Panc1 (cell line): ENCODE results near the gene SRSF1. TPM values are rescaled to one million over a fixed set of nuclear protein-coding genes. Genes with fewer than 3 reads are reported as not detected.

Source experiments
- ATAC-seq: fragments of 200-7000 bp; cut with Tn5 transposase; 2 replicates; pipeline ENCODE4 v1.9.1; 2020; ENCODE audit warnings: mild to moderate bottlenecking, moderate library complexity
- BruUV-seq: library from RNA; stranded (reverse); fragments of 400-500 nt; replicated peaks from 2 replicates; lab custom pipeline; 2021; lab: Mats Ljungman, UMichigan
- CTCF ChIA-PET: fragments of 300-600 bp; sonication (Branson Sonifier 250); formaldehyde crosslinking; loops from one replicate; lab custom pipeline; 2022; ENCODE audit warnings: antibody characterized with exemption; lab: Charles Lee
- POLR2A ChIA-PET: fragments of 300-600 bp; sonication (Branson Sonifier 250); formaldehyde crosslinking; loops from one replicate; lab custom pipeline; 2022; ENCODE audit warnings: antibody characterized with exemption; lab: Charles Lee
- DNase-seq: peaks from one replicate; pipeline ENCODE4 v3.0.0-alpha.2; 2010; ENCODE audit warnings: low read depth, low spot score
- H3K27ac ChIP-seq: 2 replicates; pipeline ENCODE4 v1.5.1; 2011; ENCODE audit warnings: mild to moderate bottlenecking, low read length, inconsistent platforms
- H3K27me3 ChIP-seq: fragments of 200-500 bp; sonication (Bioruptor generic); 2 replicates; pipeline ENCODE4 v1.6.0; 2014; ENCODE audit warnings: low read length, inconsistent platforms; ENCODE audit not compliant: control insufficient read depth, insufficient read depth
- H3K36me3 ChIP-seq: fragments of 200-500 bp; sonication (Bioruptor generic); 2 replicates; pipeline ENCODE4 v1.5.1; 2014; ENCODE audit warnings: inconsistent platforms, mild to moderate bottlenecking, low read length, moderate library complexity; ENCODE audit not compliant: control insufficient read depth, insufficient read depth
- H3K4me1 ChIP-seq: 2 replicates; pipeline ENCODE4 v1.5.1; 2011; ENCODE audit warnings: inconsistent platforms, mild to moderate bottlenecking, low read length, moderate library complexity; ENCODE audit not compliant: control insufficient read depth, insufficient read depth
- H3K4me3 ChIP-seq, 2 experiments: 2 replicates each; pipeline ENCODE4 v1.5.1; 2011 to 2012; ENCODE audit warnings: low read depth in 2 of 2, low read length in 2 of 2, mild to moderate bottlenecking in 2 of 2, inconsistent platforms in 1 of 2, moderate library complexity in 1 of 2
- H3K9me3 ChIP-seq: fragments of 200-500 bp; sonication (Bioruptor generic); 2 replicates; pipeline ENCODE4 v1.5.1; 2014; ENCODE audit warnings: low read depth, mild to moderate bottlenecking, inconsistent platforms, low read length, moderate library complexity; ENCODE audit not compliant: control insufficient read depth, insufficient read depth
- POLR2AphosphoS5 ChIP-seq: IDR thresholded peaks from 2 replicates; pipeline ENCODE4 v1.6.1; 2012; ENCODE audit warnings: mild to moderate bottlenecking, low read depth, low read length, moderate library complexity
- SIN3A ChIP-seq: IDR thresholded peaks from 2 replicates; pipeline ENCODE4 v1.6.1; 2012; ENCODE audit warnings: low read depth, mild to moderate bottlenecking, low read length, moderate library complexity, borderline replicate concordance; ENCODE audit not compliant: insufficient read depth
- TCF7L2 ChIP-seq: IDR thresholded peaks from 2 replicates; pipeline ENCODE4 v1.6.1; 2011; ENCODE audit warnings: mild to moderate bottlenecking, low read depth, low read length, inconsistent platforms
- in situ Hi-C: cut with HindIII; loops from 2 replicates; pipeline ENCODE4 v1.10.0; 2016; ENCODE audit warnings: low sequenced_read_pairs, low pct_unique_long_range_greater_than_20kb
- intact Hi-C: fragments of 100-400 bp; cut with micrococcal nuclease; formaldehyde crosslinking; loops from one replicate; pipeline ENCODE4 v1.10.0; 2022; ENCODE audit not compliant: unreplicated experiment
- total RNA-seq: library from RNA; stranded (reverse); gene quantifications from one replicate; pipeline ENCODE4 v1.2.1, GENCODE V29; 2021; ENCODE audit not compliant: unreplicated experiment
- TF ChIP-seq, protein P1 (sequence below), 2 experiments: IDR thresholded peaks; 2 replicates each; pipeline ENCODE4 v1.6.1; 2011 to 2012; ENCODE audit warnings: low read depth in 2 of 2, control low read depth in 1 of 2, low read length in 1 of 2, mild to moderate bottlenecking in 1 of 2, moderate library complexity in 1 of 2; ENCODE audit not compliant: insufficient read depth in 1 of 2
- TF ChIP-seq, protein P2 (sequence below): fragments of 450-650 bp; IDR thresholded peaks from 2 replicates; pipeline ENCODE4 v1.5.1; 2017; ENCODE audit warnings: mild to moderate bottlenecking

SRSF1 gene
- total RNA-seq, 1 experiment from 2014 or later, result 362 TPM

DNA sequence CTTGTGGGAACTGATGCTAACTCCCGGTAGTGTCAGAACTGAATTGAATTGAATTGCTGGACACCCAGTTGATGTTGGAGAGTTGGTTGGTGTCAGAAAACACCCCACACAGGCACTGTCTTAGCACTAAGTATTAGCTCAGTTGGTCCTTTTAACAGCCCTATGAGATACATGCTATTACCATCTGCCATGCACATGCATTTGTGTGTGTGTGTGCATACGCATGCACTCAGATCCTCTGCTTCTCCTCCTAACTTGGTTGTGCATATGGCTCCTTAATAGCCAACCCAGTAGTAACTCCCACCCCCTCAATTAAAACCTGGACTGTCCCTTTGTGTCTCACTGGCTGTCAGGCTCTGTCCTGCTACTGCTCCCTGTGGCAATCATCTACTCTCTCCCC, 43.9 kb upstream of the SRSF1 start:
- BruUV-seq, result no TSS peak
- H3K36me3 ChIP-seq, result no peaks in the 10 kb centered on the region
- intact Hi-C loops, result no loop called here
- 0 out of 2 replicates have a peak, but pooled peaks cover 2% of the 10 kb centered on the region for H3K27me3 ChIP-seq
- ATAC-seq (no peak), DNase-seq (no peak)
- no peak overlapping the region for H3K4me3 ChIP-seq
- H3K9me3 ChIP-seq, result no peaks in the 10 kb centered on the region
- TF ChIP-seq TCF7L2 (no peak), SIN3A (no peak)
- H3K27ac ChIP-seq, result no peak overlapping the region
- H3K4me1 ChIP-seq, result no peaks in the 10 kb centered on the region
- in situ Hi-C loops, result no loop called here
- POLR2A ChIA-PET, result no interaction called here
- CTCF ChIA-PET, result no interaction called here

DNA sequence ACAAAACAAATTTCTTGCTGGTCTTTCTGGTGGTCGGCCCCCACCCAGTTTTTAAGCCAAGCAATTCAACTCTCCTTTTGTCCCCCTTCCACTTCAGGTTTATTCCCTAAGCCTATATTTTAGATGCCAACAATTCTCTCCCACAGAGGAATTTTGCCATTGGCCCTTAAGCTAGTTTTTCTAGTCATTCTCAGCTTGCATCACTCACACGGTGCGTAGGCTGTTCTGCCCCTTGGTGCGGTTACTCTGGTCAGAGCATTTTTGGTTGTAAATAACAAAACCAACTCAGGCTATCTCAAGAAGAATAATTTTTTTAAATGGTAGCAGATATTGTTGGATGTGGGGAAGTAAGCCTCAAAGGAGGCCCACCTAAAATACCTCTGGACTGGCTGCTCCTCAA, 42.5 kb upstream of the SRSF1 start:
- Histone ChIP-seq H3K27ac (no peak overlapping the region), H3K27me3 (0 out of 2 replicates have a peak, but pooled peaks cover 2% of the 10 kb centered on the region), H3K9me3 (no peaks in the 10 kb centered on the region), H3K4me1 (no peaks in the 10 kb centered on the region), H3K36me3 (no peaks in the 10 kb centered on the region), H3K4me3 (no peak overlapping the region)
- ChIA-PET CTCF (no interaction called here), POLR2A (no interaction called here)
- TF ChIP-seq, protein P1, sequence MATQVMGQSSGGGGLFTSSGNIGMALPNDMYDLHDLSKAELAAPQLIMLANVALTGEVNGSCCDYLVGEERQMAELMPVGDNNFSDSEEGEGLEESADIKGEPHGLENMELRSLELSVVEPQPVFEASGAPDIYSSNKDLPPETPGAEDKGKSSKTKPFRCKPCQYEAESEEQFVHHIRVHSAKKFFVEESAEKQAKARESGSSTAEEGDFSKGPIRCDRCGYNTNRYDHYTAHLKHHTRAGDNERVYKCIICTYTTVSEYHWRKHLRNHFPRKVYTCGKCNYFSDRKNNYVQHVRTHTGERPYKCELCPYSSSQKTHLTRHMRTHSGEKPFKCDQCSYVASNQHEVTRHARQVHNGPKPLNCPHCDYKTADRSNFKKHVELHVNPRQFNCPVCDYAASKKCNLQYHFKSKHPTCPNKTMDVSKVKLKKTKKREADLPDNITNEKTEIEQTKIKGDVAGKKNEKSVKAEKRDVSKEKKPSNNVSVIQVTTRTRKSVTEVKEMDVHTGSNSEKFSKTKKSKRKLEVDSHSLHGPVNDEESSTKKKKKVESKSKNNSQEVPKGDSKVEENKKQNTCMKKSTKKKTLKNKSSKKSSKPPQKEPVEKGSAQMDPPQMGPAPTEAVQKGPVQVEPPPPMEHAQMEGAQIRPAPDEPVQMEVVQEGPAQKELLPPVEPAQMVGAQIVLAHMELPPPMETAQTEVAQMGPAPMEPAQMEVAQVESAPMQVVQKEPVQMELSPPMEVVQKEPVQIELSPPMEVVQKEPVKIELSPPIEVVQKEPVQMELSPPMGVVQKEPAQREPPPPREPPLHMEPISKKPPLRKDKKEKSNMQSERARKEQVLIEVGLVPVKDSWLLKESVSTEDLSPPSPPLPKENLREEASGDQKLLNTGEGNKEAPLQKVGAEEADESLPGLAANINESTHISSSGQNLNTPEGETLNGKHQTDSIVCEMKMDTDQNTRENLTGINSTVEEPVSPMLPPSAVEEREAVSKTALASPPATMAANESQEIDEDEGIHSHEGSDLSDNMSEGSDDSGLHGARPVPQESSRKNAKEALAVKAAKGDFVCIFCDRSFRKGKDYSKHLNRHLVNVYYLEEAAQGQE (IDR thresholded peaks at IDR 0.05; ENCODE audit: insufficient read depth in 1 of 2, low read depth in 2 of 2, low read length in 1 of 2), result no peak
- TF ChIP-seq SIN3A (no peak), TCF7L2 (no peak), POLR2AphosphoS5 (no peak)
- TF ChIP-seq, protein P2, sequence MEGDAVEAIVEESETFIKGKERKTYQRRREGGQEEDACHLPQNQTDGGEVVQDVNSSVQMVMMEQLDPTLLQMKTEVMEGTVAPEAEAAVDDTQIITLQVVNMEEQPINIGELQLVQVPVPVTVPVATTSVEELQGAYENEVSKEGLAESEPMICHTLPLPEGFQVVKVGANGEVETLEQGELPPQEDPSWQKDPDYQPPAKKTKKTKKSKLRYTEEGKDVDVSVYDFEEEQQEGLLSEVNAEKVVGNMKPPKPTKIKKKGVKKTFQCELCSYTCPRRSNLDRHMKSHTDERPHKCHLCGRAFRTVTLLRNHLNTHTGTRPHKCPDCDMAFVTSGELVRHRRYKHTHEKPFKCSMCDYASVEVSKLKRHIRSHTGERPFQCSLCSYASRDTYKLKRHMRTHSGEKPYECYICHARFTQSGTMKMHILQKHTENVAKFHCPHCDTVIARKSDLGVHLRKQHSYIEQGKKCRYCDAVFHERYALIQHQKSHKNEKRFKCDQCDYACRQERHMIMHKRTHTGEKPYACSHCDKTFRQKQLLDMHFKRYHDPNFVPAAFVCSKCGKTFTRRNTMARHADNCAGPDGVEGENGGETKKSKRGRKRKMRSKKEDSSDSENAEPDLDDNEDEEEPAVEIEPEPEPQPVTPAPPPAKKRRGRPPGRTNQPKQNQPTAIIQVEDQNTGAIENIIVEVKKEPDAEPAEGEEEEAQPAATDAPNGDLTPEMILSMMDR, result no peak
- intact Hi-C loops (no loop called here), in situ Hi-C loops (no loop called here)
- no TSS peak for BruUV-seq
- no peak for DNase-seq
- ATAC-seq, result no peak

DNA sequence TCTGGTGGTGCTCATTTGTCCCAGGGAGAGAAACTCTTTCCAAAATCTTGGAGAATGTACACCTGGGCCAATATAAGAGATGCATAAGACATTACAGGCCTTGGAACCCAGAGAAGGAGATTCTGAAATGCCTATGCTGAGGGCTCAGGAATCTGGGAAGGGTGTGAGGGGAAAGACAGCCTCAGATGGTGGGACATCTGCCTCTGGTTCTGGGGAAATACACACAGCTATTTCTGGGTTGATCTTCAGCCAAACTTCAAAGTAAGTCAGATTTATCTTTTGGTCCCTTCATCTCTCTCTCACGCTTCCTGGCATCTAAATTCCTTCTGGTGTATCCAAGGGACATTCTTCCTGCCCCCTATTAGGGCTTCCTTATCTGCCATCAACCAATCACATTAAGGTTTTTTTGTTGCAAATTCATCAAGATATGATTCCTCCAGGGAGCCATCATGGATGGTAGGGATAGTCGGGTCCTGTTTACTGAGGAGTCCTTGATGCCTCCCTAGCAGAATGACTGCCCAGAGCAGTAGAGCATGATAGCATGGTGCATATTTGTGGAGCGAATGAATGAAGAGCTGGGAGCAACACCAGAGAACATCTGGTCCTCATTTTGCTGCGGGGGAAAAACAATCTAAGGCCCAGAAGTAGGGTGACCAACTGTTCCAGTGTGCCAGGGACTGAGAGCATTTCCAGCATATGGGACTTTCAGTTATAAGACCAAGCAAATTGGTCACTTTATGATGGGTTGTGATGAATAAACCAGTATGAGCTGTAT, 40.5 kb upstream of the SRSF1 start:
- intact Hi-C loops, result no loop called here
- POLR2A ChIA-PET, result interaction anchor here (0.7 kb wide), 1 partner anchor 8 kb away, joined by 4 read pairs; no protein-coding TSS in a partner anchor
- H3K4me3 ChIP-seq, result no peak overlapping the region
- no peak for DNase-seq
- TF ChIP-seq, protein P2, result no peak
- TF ChIP-seq SIN3A, result no peak
- TF ChIP-seq POLR2AphosphoS5, result no peak
- TF ChIP-seq, protein P1 (IDR thresholded peaks at IDR 0.05; ENCODE audit: insufficient read depth in 1 of 2, low read depth in 2 of 2, low read length in 1 of 2), result no peak
- TF ChIP-seq TCF7L2, result no peak
- BruUV-seq, result no TSS peak
- H3K36me3 ChIP-seq, result no peaks in the 10 kb centered on the region
- 0 out of 2 replicates have a peak, but pooled peaks cover 2% of the 10 kb centered on the region for H3K27me3 ChIP-seq
- CTCF ChIA-PET, result no interaction called here
- H3K9me3 ChIP-seq, result no peaks in the 10 kb centered on the region
- no peak for ATAC-seq
- H3K4me1 ChIP-seq, result no peaks in the 10 kb centered on the region
- in situ Hi-C loops, result no loop called here
- H3K27ac ChIP-seq, result no peak overlapping the region
